ENCODE results near the gene MRGPRF. TPM values are rescaled to one million over a fixed set of nuclear protein-coding genes. Genes with fewer than 3 reads are reported as not detected.

The MRGPRF gene
- total and polyA plus RNA-seq, 2 of the 8 experiments (the other 6 are each of a cell fraction or from before 2014, with no cell fraction given) = 7.5 to 11.0 TPM

DNA sequence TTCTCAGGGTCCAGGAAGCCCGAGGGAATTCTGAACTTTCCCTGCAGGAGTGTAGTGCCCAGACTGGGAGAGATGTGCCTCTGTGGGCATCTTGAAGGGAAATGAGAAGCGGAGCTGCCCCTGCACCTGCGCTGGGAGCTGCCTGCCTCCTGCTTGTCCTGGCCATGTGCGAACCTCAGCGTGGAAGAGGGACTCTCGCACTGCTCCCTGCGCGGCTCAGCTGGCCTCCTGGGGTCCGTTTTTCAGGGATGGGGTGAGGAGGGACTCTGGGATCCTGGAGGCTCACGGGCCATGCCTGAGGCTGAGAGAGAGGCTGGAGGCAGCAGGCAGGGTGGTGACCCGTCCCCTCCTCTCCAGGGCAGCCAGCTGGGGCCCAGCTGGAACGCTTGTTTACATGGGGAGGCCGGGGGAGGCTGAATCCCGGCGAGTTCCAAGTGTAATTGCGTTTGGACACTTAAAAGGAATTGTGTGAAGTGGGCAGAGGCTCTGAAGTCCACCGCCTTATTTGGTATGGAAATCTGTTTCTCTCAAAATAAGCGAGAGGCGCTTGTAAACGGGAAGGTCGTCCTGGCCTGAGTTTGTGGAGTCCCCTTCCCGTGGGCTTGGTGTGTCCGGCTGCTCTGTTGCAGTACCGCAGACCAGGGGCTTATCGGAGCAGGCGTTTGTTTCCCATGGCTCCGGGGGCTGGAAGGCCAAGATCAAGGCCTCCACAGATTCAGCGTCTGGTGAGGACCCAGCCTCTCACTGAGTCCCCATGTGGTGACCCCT, 1.2 kb upstream of the MRGPRF start:
- no peaks in the 10 kb centered on the region for H3K79me2 ChIP-seq (ENCODE audit: control insufficient read depth in 1 of 2, insufficient read depth in 2 of 2, low read length in 2 of 2)
- peak overlapping the region; percentile 96 for H4K91ac ChIP-seq (replicated peaks; ENCODE audit: insufficient read length, low read length)
- peak overlapping the region; percentile 95; the same call in 1 of the 2 replicates for H2BK12ac ChIP-seq (ENCODE audit: low read depth, low read length)
- peak overlapping the region; percentile 85 to 89 for H3K4me2 ChIP-seq (ENCODE audit: insufficient read depth in 1 of 2, low read depth in 2 of 2, low read length in 2 of 2)
- no peak overlapping the region for H3K27ac ChIP-seq (ENCODE audit: low read depth, low read length)
- POLR2A ChIA-PET (ENCODE audit: partially characterized antibody) = interaction anchor here (0.6 to 1.1 kb wide), 2 partner anchors 14 to 30 kb away, joined by 3 read pairs; no protein-coding TSS in a partner anchor
- H4K20me1 ChIP-seq (replicated peaks in 1 of 2; ENCODE audit: control insufficient read depth in 1 of 2, insufficient read depth in 2 of 2, low read length in 2 of 2) = no peaks in the 10 kb centered on the region
- TF ChIP-seq POLR2AphosphoS5 (IDR thresholded peaks at IDR 0.05; ENCODE audit: low read depth, low read length) = no peak
- TF ChIP-seq, protein P1, sequence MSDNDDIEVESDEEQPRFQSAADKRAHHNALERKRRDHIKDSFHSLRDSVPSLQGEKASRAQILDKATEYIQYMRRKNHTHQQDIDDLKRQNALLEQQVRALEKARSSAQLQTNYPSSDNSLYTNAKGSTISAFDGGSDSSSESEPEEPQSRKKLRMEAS (IDR thresholded peaks at IDR 0.05) = peak; percentile 50
- TF ChIP-seq BRCA1 (IDR thresholded peaks at IDR 0.05; ENCODE audit: low read depth, low read length) = no peak
- no peak for TF ChIP-seq RBBP5 (IDR thresholded peaks at IDR 0.05; ENCODE audit: borderline replicate concordance, low read depth, low read length)
- H2AK5ac ChIP-seq (ENCODE audit: low read depth, low read length) = no peak overlapping the region
- peak overlapping the region; percentile 45; the same call in 1 of the 2 replicates for H4K8ac ChIP-seq (ENCODE audit: extremely low read depth, insufficient read depth, low read length)
- H2BK120ac ChIP-seq (replicated peaks; ENCODE audit: low read depth, low read length) = peak overlapping the region; percentile 69
- H3K9ac ChIP-seq (replicated peaks in 1 of 4; ENCODE audit: extremely low read depth in 1 of 4, low read depth in 3 of 4, low read length in 3 of 4) = no peak overlapping the region
- H3K18ac ChIP-seq (ENCODE audit: extremely low read depth, low read length) = peak overlapping the region; percentile 93
- peak overlapping the region; percentile 42 for H4K5ac ChIP-seq (ENCODE audit: insufficient read length, low read depth, low read length)
- peak overlapping the region in 3 of 4 experiments; percentile 25 to 68 (median 42); a peak in 4 of 8 replicates for H3K4me3 ChIP-seq (ENCODE audit: extremely low read depth in 1 of 4, insufficient read depth in 2 of 4, low read depth in 3 of 4, low read length in 4 of 4)
- no peaks in the 10 kb centered on the region for H3K9me3 ChIP-seq (ENCODE audit: insufficient read depth in 2 of 2, low read depth in 1 of 2, low read length in 1 of 2)
- H3K4me1 ChIP-seq (replicated peaks in 1 of 4; ENCODE audit: control insufficient read depth in 3 of 4, insufficient read depth in 4 of 4, low read length in 3 of 4) = peaks cover 9 to 42% (median 32%) of the 10 kb centered on the region in 4 experiments
- CTCF ChIA-PET (ENCODE audit: partially characterized antibody) = interaction anchor here (0.9 to 3.9 kb wide), 3 partner anchors 13 to 670 kb away, joined by 3 to 11 read pairs (median 4); no protein-coding TSS in a partner anchor
- H3K27me3 ChIP-seq (replicated peaks in 1 of 4; ENCODE audit: control insufficient read depth in 3 of 4, extremely low read depth in 1 of 4, insufficient read depth in 3 of 4, low read length in 3 of 4) = peaks cover 0 to 4% (median 0%) of the 10 kb centered on the region in 4 experiments; a peak in 4 of 7 replicates
- H3K14ac ChIP-seq (ENCODE audit: insufficient read length) = no peak overlapping the region
- no peak overlapping the region for H3K23ac ChIP-seq (ENCODE audit: insufficient read length)
- peak overlapping the region; percentile 19 for H3K56ac ChIP-seq (replicated peaks; ENCODE audit: insufficient read length, low read depth, low read length)
- peak overlapping the region; percentile 83; the same call in 1 of the 2 replicates for H2BK5ac ChIP-seq (ENCODE audit: low read depth, low read length)
- peak overlapping the region; percentile 98; the same call in 1 of the 2 replicates for H2BK20ac ChIP-seq (ENCODE audit: low read length)
- peak overlapping the region; percentile 99; the same call in 1 of the 2 replicates for H2BK15ac ChIP-seq (ENCODE audit: low read length)
- peaks cover 24% of the 10 kb centered on the region; the same call in 1 of the 2 replicates for H3K23me2 ChIP-seq (ENCODE audit: low read depth, low read length)
- 54% methylated on average over 26 of the region's 28 CpGs; no CpG with 5 or more reads in 1 of the 2 experiments for WGBS, 2 experiments (ENCODE audit: extremely low coverage in 1 of 2, insufficient coverage in 1 of 2, insufficient read length in 1 of 2, insufficient replicate concordance in 2 of 2, low coverage in 1 of 2, low lambda C conversion rate in 2 of 2, missing lambda C conversion rate in 1 of 2)
- peak overlapping the region; percentile 53 for H3K4ac ChIP-seq (replicated peaks; ENCODE audit: insufficient read length, low read depth, low read length)
- no peaks in the 10 kb centered on the region for H3K79me1 ChIP-seq (ENCODE audit: low read depth, low read length)
- H2AFZ ChIP-seq (ENCODE audit: low read length) = peak overlapping the region; percentile 63; the same call in 1 of the 2 replicates
- DNase-seq (ENCODE audit: low read depth in 1 of 2, low spot score in 2 of 2) (peak in 1 of 2 experiments; percentile 61), FAIRE-seq (no peak)
- H3K36me3 ChIP-seq (ENCODE audit: control insufficient read depth in 2 of 4, insufficient read depth in 4 of 4, low read length in 3 of 4) = no peaks in the 10 kb centered on the region

Data from H1 (cell line).